Measurements from ENCODE around the gene FHOD3.

FHOD3 gene

GRCh38 chr18:36724169-36724568 lies 426.7 kb downstream of the FHOD3 start:
- H3K4me3 ChIP-seq (replicated peaks; ENCODE audit: insufficient read depth, low read length) = no peak overlapping the region
- TF ChIP-seq POLR2AphosphoS5 (IDR thresholded peaks at IDR 0.05; ENCODE audit: low read depth) (no peak), GABPA (IDR thresholded peaks at IDR 0.05; ENCODE audit: low read depth) (no peak), REST (IDR thresholded peaks at IDR 0.05; ENCODE audit: insufficient replicate concordance, low read depth) (no peak), CTCF (IDR thresholded peaks at IDR 0.05; ENCODE audit: insufficient read depth, low read length) (no peak), SPI1 (IDR thresholded peaks at IDR 0.05; ENCODE audit: borderline replicate concordance, low read depth) (no peak)
- DNase-seq (ENCODE audit: low read depth in 1 of 2, low spot score in 1 of 2) = no peak
- H3K27me3 ChIP-seq (ENCODE audit: insufficient read depth, poor library complexity, severe bottlenecking) = peaks cover 12% of the 10 kb centered on the region
- H3K27ac ChIP-seq (replicated peaks) = no peak overlapping the region

- Histone ChIP-seq H3K27me3 (ENCODE audit: insufficient read depth, poor library complexity, severe bottlenecking) (peaks cover 12% of the 10 kb centered on the region), H3K27ac (replicated peaks) (no peak overlapping the region), H3K4me3 (replicated peaks; ENCODE audit: insufficient read depth, low read length) (no peak overlapping the region)
- DNase-seq (ENCODE audit: low read depth in 1 of 2, low spot score in 1 of 2) = no peak
- TF ChIP-seq SPI1 (IDR thresholded peaks at IDR 0.05; ENCODE audit: borderline replicate concordance, low read depth) (no peak), CTCF (IDR thresholded peaks at IDR 0.05; ENCODE audit: insufficient read depth, low read length) (no peak), GABPA (IDR thresholded peaks at IDR 0.05; ENCODE audit: low read depth) (no peak), REST (IDR thresholded peaks at IDR 0.05; ENCODE audit: insufficient replicate concordance, low read depth) (no peak), POLR2AphosphoS5 (IDR thresholded peaks at IDR 0.05; ENCODE audit: low read depth) (no peak)
These were observed 427.1 kb downstream of the FHOD3 start for GRCh38 chr18:36724591-36725001.

- Histone ChIP-seq H3K27me3 (ENCODE audit: insufficient read depth, poor library complexity, severe bottlenecking) (peaks cover 4% of the 10 kb centered on the region), H3K27ac (replicated peaks) (no peak overlapping the region), H3K4me3 (replicated peaks; ENCODE audit: insufficient read depth, low read length) (no peak overlapping the region)
- no peak for DNase-seq (ENCODE audit: low read depth in 1 of 2, low spot score in 1 of 2)
- no peak for TF ChIP-seq REST (IDR thresholded peaks at IDR 0.05; ENCODE audit: insufficient replicate concordance, low read depth)
- no peak for TF ChIP-seq CTCF (IDR thresholded peaks at IDR 0.05; ENCODE audit: insufficient read depth, low read length)
- no peak for TF ChIP-seq SPI1 (IDR thresholded peaks at IDR 0.05; ENCODE audit: borderline replicate concordance, low read depth)
- no peak for TF ChIP-seq POLR2AphosphoS5 (IDR thresholded peaks at IDR 0.05; ENCODE audit: low read depth)
- TF ChIP-seq GABPA (IDR thresholded peaks at IDR 0.05; ENCODE audit: low read depth) = no peak
These were observed 430.8 kb downstream of the FHOD3 start for GRCh38 chr18:36728345-36728744.
